AG04450 (cell line): ENCODE results near the gene EIF3K. TPM values are rescaled to one million over a fixed set of nuclear protein-coding genes. Genes with fewer than 3 reads are reported as not detected.

Experiments
- CTCF ChIA-PET: fragments of 300-600, 350-600 bp; formaldehyde crosslinking; extraction: SDS; loops from one replicate; lab custom pipeline; 2022; ENCODE audit warnings: antibody characterized with exemption, inconsistent platforms; lab: Charles Lee
- POLR2A ChIA-PET: fragments of 350-600 bp; formaldehyde crosslinking; extraction: SDS; loops from one replicate; lab custom pipeline; 2021; ENCODE audit warnings: antibody characterized with exemption, inconsistent platforms; lab: Yijun Ruan, JAX
- DNase-seq: peaks from one replicate; pipeline ENCODE4 v3.0.0-alpha.2; 2011; ENCODE audit warnings: low read depth, low spot score
- H3K27ac ChIP-seq: one replicate; pipeline ENCODE4 v1.5.1; 2012; ENCODE audit warnings: low read depth, low read length, control low read depth
- H3K27me3 ChIP-seq: one replicate; pipeline ENCODE4 v1.6.0; 2012; ENCODE audit warnings: low read length; ENCODE audit not compliant: control insufficient read depth, insufficient read depth
- H3K4me3 ChIP-seq: 2 replicates; pipeline ENCODE4 v1.5.1; 2011; ENCODE audit warnings: mild to moderate bottlenecking, low read depth, low read length, control low read depth
- H3K9me3 ChIP-seq: 2 replicates; pipeline ENCODE4 v1.5.1; 2012; ENCODE audit warnings: low read length; ENCODE audit not compliant: control insufficient read depth, insufficient read depth
- CTCF ChIP-seq: IDR thresholded peaks from 2 replicates; pipeline ENCODE4 v1.5.1; 2011; ENCODE audit warnings: low read depth, low read length, control low read depth, inconsistent platforms
- polyA plus RNA-seq: library from polyadenylated mRNA; depleted of rRNA; stranded (reverse); fragments of >200 nt; gene quantifications from 2 replicates; pipeline ENCODE4 v1.2.3, GENCODE V29; 2011

EIF3K gene
- polyA plus RNA-seq, 1 experiment = 168 TPM

- no peak for TF ChIP-seq CTCF
- CTCF ChIA-PET = interaction anchor here (0.5 kb wide), 1 partner anchor 1755 kb away, joined by 3 read pairs; no protein-coding TSS in a partner anchor
- Histone ChIP-seq H3K9me3 (no peaks in the 10 kb centered on the region), H3K4me3 (no peak overlapping the region), H3K27ac (peak overlapping the region; percentile 95), H3K27me3 (no peaks in the 10 kb centered on the region)
- no peak for DNase-seq
- POLR2A ChIA-PET = interaction anchor here (0.7 kb wide), 1 partner anchor 164 kb away, joined by 4 read pairs; no protein-coding TSS in a partner anchor
These were observed 46.4 kb downstream of the EIF3K start for GRCh38 chr19:38665219-38665931.

- H3K4me3 ChIP-seq = 0 out of 2 replicates have a peak overlapping the region, but pooled peaks have one; percentile 2
- DNase-seq = no peak
- TF ChIP-seq CTCF = no peak
- H3K27me3 ChIP-seq = no peaks in the 10 kb centered on the region
- POLR2A ChIA-PET = no interaction called here
- no peaks in the 10 kb centered on the region for H3K9me3 ChIP-seq
- H3K27ac ChIP-seq = peak overlapping the region; percentile 95
- CTCF ChIA-PET = interaction anchor here (1.2 kb wide), 1 partner anchor 264 kb away, joined by 3 read pairs; no protein-coding TSS in a partner anchor
These were observed 47.1 kb downstream of the EIF3K start for GRCh38 chr19:38665950-38666662.

GRCh38 chr19:38666663-38667511, 47.9 kb downstream of the EIF3K start:
- DNase-seq = no peak
- Histone ChIP-seq H3K27ac (peak overlapping the region; percentile 95), H3K9me3 (no peaks in the 10 kb centered on the region), H3K27me3 (no peaks in the 10 kb centered on the region), H3K4me3 (0 out of 2 replicates have a peak overlapping the region, but pooled peaks have one; percentile 7)
- CTCF ChIA-PET = interaction anchor here (1.2 kb wide), 1 partner anchor 263 kb away, joined by 3 read pairs; no protein-coding TSS in a partner anchor
- no peak for TF ChIP-seq CTCF
- POLR2A ChIA-PET = interaction anchor here (0.6 to 1.6 kb wide), 7 partner anchors 8 to 452 kb away, joined by 3 to 12 read pairs (median 4); partner anchors contain the start of gene ACTN4

DNA sequence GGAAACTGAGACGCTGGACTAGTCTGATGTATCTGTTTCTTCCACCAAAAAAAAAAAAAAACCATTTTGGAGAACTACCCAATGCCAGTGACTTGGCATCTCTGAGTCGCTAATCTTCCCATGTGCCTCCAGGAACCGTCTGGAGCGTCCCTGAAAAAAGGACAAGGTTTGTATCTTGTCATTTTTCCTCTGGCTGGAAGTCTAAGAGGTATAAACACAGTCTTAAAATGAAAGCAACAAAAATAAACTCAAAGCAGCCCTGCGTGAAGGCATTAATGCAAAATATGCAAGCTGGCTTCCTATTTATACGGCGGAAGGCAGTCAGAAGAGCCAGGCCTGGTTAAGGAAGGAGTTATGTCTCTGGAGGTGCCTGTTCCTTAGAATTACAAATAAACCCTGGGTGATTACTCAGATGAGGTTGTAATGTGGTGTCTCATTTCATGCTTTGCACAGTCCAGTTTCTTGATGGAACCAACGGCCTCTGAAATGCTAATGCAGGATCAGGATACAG, 48.7 kb downstream of the EIF3K start:
- TF ChIP-seq CTCF = no peak

More for the DNA sequence above, 48.7 kb downstream of the EIF3K start:
- peak overlapping the region; percentile 95 for H3K27ac ChIP-seq
- no peaks in the 10 kb centered on the region for H3K27me3 ChIP-seq
- H3K4me3 ChIP-seq = peak overlapping the region; percentile 10; the same call in 1 of the 2 replicates
- ChIA-PET POLR2A (interaction anchor here (0.6 to 1.6 kb wide), 9 partner anchors 8 to 451 kb away, joined by 3 to 12 read pairs (median 4); partner anchors contain the start of gene ACTN4), CTCF (interaction anchor here (1.2 kb wide), 1 partner anchor 262 kb away, joined by 3 read pairs; no protein-coding TSS in a partner anchor)
- no peak for DNase-seq
- H3K9me3 ChIP-seq = no peaks in the 10 kb centered on the region
